Measurements from ENCODE around the gene ITPKA. TPM values are rescaled to one million over a fixed set of nuclear protein-coding genes. Genes with fewer than 3 reads are reported as not detected.

Gene ITPKA
- total and polyA plus RNA-seq, 9 donors: 0.29 to 1.9 (median 0.49) TPM

DNA sequence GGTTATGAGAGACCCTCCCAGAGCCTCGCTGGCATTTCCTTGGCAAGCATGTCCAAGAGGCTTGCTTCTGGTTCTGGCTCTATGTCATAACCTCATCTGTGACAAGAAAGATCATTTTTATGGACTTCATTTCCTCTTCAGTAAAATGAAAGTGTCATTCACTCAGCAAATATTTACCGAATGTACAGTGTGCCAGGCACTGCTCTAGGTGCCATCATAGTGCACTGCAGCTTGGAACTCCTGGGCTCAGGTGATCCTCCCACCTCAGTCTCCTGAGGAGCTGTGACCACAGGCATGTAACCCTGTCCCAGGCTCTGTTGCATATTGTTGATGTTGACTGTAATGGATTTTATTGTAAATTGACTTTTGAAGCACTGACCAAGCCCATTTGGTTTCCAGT lies 18.7 kb upstream of the ITPKA start:
- Histone ChIP-seq H3K9me3 (replicated peaks; ENCODE audit: control insufficient read depth, low read depth, low read length) (no peaks in the 10 kb centered on the region), H3K4me1 (ENCODE audit: control insufficient read depth, insufficient read depth, low read length) (no peaks in the 10 kb centered on the region), H3K4me3 (ENCODE audit: low read length) (no peak overlapping the region), H3K36me3 (ENCODE audit: control insufficient read depth, insufficient read depth, low read length) (peaks cover 76% of the 10 kb centered on the region), H3K27me3 (ENCODE audit: control insufficient read depth, insufficient read depth, low read length) (no peaks in the 10 kb centered on the region), H3K27ac (ENCODE audit: low read length) (no peak overlapping the region)
- no peak for DNase-seq
- WGBS (ENCODE audit: insufficient coverage): 100% methylated on average over 1 of the region's 2 CpGs

DNA sequence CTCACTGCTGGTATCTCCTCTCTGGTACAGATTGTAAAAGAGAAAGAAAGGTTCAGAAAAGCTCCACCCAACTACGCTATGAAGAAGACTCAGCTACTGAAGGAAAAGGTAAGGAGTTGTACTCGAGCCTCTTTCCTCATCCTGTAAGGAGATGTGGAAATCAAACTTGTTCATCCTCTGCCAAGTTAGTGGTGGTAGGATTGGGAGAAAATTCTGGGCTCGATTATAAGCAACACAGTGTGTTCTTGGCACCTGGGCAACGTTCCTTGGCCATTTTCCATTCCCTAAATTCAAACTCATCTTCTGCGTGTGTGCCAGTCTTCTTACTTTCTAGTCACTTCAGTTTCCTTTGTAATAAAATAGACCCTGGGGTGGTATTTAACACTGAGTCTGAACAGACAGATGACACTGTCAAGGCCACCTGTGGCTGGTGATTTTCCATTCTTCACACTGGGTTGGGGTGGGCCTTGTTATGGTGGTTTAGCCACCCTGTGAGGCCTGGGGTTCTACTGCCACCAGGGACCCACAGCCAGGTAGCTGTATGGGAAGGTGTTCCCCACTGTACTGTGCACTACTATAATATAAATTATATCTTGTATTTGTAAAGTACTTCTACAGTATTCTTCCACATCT lies 17.1 kb upstream of the ITPKA start:
- Histone ChIP-seq H3K4me1 (ENCODE audit: control insufficient read depth, insufficient read depth, low read length) (no peaks in the 10 kb centered on the region), H3K27ac (ENCODE audit: low read length) (no peak overlapping the region), H3K27me3 (ENCODE audit: control insufficient read depth, insufficient read depth, low read length) (no peaks in the 10 kb centered on the region), H3K9me3 (replicated peaks; ENCODE audit: control insufficient read depth, low read depth, low read length) (no peaks in the 10 kb centered on the region), H3K36me3 (ENCODE audit: control insufficient read depth, insufficient read depth, low read length) (peaks cover 77% of the 10 kb centered on the region), H3K4me3 (ENCODE audit: low read length) (no peak overlapping the region)
- no peak for DNase-seq
- 75% methylated on average over 1 of the region's 5 CpGs for WGBS (ENCODE audit: insufficient coverage)

DNA sequence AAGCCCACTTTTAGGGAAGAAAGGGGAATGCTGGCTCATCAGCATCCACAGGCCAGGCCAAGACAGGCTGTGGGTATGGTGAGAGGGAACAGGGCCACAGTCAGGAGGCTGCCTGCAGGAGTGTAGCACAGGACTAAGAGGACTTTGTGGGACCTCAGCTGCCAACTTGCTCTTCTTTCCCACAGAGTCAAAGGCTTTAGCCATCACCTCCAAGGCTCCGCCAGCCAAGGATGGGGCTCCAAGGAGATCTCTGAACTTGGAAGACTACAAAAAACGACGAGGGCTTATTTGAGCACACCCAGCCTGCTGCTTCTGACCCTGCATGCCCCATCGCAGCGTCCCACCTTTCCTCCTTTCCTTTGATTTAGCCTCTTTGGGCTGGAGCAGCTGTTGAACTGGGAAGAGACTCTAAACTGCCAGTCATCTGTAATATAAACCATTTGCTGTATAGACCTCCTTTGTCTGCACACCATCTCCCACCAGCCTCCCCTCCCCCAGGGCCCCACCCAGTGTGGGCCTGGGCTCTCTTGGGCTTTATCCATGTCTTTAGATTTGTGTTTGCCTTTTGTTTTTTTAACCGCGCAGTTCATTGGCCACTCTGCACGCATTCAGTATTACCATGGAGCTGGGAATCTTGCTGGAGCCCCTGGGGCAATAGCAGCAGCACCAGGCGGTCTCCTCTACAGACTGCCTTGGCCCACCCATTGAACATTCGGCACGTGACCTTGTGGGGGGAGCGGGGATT lies 13.1 kb upstream of the ITPKA start:
- no peaks in the 10 kb centered on the region for H3K4me1 ChIP-seq (ENCODE audit: control insufficient read depth, insufficient read depth, low read length)
- H3K36me3 ChIP-seq (ENCODE audit: control insufficient read depth, insufficient read depth, low read length): peaks cover 73% of the 10 kb centered on the region
- WGBS (ENCODE audit: insufficient coverage): 84% methylated on average over 6 of the region's 12 CpGs
- H3K4me3 ChIP-seq (ENCODE audit: low read length): no peak overlapping the region
- H3K9me3 ChIP-seq (replicated peaks; ENCODE audit: control insufficient read depth, low read depth, low read length): no peaks in the 10 kb centered on the region
- no peak overlapping the region for H3K27ac ChIP-seq (ENCODE audit: low read length)
- no peaks in the 10 kb centered on the region for H3K27me3 ChIP-seq (ENCODE audit: control insufficient read depth, insufficient read depth, low read length)
- no peak for DNase-seq

DNA sequence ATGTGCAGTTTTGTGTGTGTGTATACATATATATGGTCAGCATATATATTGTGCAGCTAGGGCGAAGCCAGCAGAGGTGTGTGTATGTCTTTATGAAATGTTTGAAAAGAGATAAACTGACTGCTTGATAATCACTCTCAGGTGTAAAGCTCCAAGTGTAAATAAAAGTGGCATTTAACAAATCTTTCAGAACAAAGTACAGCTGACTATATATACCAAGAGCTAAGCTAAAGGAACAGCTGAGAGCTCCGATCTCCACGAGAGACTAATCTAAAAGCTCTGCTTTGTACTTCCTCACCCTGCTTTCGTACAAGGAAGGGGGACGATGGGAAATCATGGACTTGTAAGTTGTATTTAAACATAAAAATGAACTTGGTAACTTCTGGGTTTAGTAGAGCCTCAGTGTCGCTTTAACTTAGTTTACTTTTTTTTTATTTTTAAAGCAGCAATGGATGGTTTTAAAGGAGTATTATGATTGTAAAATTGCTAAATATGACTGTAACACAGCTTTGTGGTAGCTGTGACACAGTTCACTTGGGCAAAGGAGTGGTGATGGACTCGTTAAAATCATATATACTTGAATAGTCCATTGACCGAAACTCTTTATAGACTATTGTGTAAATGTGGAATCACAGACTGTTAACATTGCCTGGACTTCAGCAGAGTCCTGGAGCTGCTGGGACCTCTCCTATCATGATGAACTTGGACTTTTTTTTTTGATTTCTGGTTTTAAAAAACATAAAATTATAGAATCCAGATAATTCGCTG lies 11.4 kb upstream of the ITPKA start:
- Histone ChIP-seq H3K27me3 (ENCODE audit: control insufficient read depth, insufficient read depth, low read length) (no peaks in the 10 kb centered on the region), H3K4me3 (ENCODE audit: low read length) (no peak overlapping the region), H3K4me1 (ENCODE audit: control insufficient read depth, insufficient read depth, low read length) (no peaks in the 10 kb centered on the region), H3K27ac (ENCODE audit: low read length) (no peak overlapping the region), H3K36me3 (ENCODE audit: control insufficient read depth, insufficient read depth, low read length) (peaks cover 58% of the 10 kb centered on the region), H3K9me3 (replicated peaks; ENCODE audit: control insufficient read depth, low read depth, low read length) (no peaks in the 10 kb centered on the region)
- 93% methylated on average over 2 of the region's 9 CpGs for WGBS (ENCODE audit: insufficient coverage)
- no peak for DNase-seq

DNA sequence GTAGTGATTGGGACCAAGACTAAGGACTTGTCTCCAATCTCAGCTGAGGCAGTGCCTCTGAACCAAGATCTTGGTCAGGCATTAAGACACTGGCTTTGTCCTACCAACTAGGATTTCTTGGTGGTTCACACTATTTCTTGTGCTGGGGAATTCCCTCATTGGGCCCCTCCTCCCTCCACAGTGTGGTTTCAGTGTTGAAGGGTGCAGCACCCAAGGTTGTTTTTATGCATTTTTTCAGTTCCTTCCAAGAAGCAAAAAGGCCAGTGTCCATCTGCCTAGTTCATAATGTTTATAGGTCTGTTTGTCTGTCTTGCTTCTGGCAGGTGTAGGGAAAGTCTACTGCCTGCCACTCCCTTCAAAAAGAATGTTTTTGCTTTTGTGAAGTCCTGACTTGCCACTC lies 10.6 kb upstream of the ITPKA start:
- H3K9me3 ChIP-seq (replicated peaks; ENCODE audit: control insufficient read depth, low read depth, low read length): no peaks in the 10 kb centered on the region
- H3K4me3 ChIP-seq (ENCODE audit: low read length): no peak overlapping the region
- H3K36me3 ChIP-seq (ENCODE audit: control insufficient read depth, insufficient read depth, low read length): peaks cover 52% of the 10 kb centered on the region
- no peaks in the 10 kb centered on the region for H3K4me1 ChIP-seq (ENCODE audit: control insufficient read depth, insufficient read depth, low read length)
- H3K27ac ChIP-seq (ENCODE audit: low read length): no peak overlapping the region
- no peak for DNase-seq
- no peaks in the 10 kb centered on the region for H3K27me3 ChIP-seq (ENCODE audit: control insufficient read depth, insufficient read depth, low read length)

DNA sequence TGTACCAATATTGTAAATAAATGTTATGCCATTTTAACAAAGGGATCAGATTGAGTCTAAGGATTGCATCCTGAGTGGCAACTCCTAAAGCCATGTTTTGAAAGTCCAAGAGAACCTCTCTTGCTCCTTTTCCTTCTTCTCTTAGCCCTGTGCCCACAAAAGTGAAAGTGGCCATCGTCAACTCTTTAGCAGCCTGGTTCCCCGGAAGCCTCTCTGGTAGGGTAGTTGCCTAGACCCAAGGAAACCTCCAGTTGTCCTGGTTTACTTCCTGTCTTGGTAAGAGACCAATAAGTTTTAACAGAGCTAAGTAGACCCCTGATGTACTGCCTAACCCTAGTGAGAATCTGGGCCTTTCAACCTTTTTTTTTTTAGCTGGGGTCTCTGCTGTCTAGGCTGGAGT lies 10.2 kb upstream of the ITPKA start:
- Histone ChIP-seq H3K4me1 (ENCODE audit: control insufficient read depth, insufficient read depth, low read length) (no peaks in the 10 kb centered on the region), H3K27ac (ENCODE audit: low read length) (no peak overlapping the region), H3K9me3 (replicated peaks; ENCODE audit: control insufficient read depth, low read depth, low read length) (no peaks in the 10 kb centered on the region), H3K4me3 (ENCODE audit: low read length) (no peak overlapping the region), H3K36me3 (ENCODE audit: control insufficient read depth, insufficient read depth, low read length) (peaks cover 49% of the 10 kb centered on the region), H3K27me3 (ENCODE audit: control insufficient read depth, insufficient read depth, low read length) (no peaks in the 10 kb centered on the region)
- 83% methylated on average over 1 of the region's 2 CpGs for WGBS (ENCODE audit: insufficient coverage)
- DNase-seq: no peak

DNA sequence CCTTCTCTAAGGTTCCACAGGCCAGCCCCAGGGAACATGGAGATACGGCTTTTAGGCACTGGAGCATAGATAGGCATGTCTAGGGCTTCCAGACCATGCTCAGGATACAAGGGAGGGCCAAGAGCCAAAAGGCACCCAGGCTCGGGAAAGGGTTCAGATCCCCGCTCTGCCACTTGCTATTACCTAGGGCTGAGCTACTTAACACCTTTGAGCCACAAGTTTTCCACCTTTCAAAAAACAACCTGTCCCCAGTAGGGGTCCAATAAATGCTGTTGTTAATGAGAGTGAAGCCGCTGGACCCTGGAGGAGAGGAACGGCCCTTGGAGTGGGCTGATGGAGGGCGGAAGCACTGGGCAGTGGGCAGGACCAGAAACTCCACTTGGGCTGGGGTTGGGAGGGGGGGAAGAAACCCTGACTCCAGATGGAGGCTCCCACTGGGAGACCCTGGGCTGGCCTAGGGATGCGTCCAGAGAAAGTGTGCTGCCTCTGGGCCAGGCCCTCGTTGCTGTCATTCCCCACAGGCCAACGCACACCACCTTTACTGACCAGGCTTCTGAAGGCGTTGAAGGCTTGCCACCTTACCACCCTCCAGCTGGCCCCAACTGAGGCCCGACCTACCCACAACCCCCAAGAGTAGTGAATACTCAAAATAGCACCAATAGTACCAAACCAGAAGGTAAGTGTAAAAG lies 8.6 kb upstream of the ITPKA start:
- WGBS (ENCODE audit: insufficient coverage): 36% methylated on average over 7 of the region's 11 CpGs
- Histone ChIP-seq H3K27ac (ENCODE audit: low read length) (no peak overlapping the region), H3K9me3 (replicated peaks; ENCODE audit: control insufficient read depth, low read depth, low read length) (no peaks in the 10 kb centered on the region), H3K36me3 (ENCODE audit: control insufficient read depth, insufficient read depth, low read length) (peaks cover 33% of the 10 kb centered on the region), H3K4me1 (ENCODE audit: control insufficient read depth, insufficient read depth, low read length) (no peaks in the 10 kb centered on the region), H3K27me3 (ENCODE audit: control insufficient read depth, insufficient read depth, low read length) (no peaks in the 10 kb centered on the region), H3K4me3 (ENCODE audit: low read length) (no peak overlapping the region)
- no peak for DNase-seq

DNA sequence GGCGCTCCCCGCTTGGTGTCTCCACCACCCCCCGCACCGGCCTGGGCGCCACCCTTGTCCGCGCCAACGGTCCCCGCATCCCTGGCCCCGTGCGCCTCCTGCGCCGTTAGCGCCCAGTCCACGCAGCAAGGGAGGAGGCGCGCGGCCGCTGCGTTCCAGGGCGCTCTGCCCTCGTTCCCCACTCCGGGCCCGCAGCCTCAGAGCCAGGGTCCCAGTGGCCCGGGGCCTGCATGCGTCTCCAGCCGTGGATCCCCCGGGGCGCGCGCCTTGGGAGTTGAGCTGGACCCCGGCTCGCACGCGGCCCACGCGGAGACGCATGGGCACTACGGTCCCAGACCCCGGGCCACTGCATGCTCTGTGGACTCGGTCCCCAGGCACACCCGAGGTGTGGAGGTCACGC lies 7.4 kb upstream of the ITPKA start:
- Histone ChIP-seq H3K4me1 (ENCODE audit: control insufficient read depth, insufficient read depth, low read length) (no peaks in the 10 kb centered on the region), H3K27me3 (ENCODE audit: control insufficient read depth, insufficient read depth, low read length) (peaks cover 6% of the 10 kb centered on the region), H3K27ac (ENCODE audit: low read length) (no peak overlapping the region), H3K4me3 (ENCODE audit: low read length) (no peak overlapping the region), H3K36me3 (ENCODE audit: control insufficient read depth, insufficient read depth, low read length) (peaks cover 22% of the 10 kb centered on the region), H3K9me3 (replicated peaks; ENCODE audit: control insufficient read depth, low read depth, low read length) (no peaks in the 10 kb centered on the region)
- no peak for DNase-seq
- 77% methylated on average over 42 of the region's 43 CpGs for WGBS (ENCODE audit: insufficient coverage)

DNA sequence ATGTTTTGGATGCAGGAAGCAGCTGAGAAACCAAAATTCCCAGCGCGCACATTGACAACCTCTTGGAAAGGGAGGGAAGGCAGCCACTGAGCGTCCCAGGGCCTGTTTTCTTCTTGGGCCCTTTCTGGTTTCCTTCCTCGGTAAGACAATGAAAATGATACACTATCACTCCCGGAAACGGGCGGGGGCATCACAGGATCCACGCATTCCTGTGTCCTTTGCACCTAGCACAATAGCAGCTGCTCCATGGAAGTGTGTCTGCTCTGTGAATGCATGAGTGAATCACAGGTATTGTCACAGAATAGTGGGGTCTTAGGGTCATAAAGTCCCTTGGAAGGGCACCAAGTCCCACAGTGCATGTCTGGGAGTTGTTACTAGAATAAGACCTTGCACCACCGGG lies 6.3 kb upstream of the ITPKA start:
- Histone ChIP-seq H3K27ac (ENCODE audit: low read length) (no peak overlapping the region), H3K4me1 (ENCODE audit: control insufficient read depth, insufficient read depth, low read length) (peaks cover 3% of the 10 kb centered on the region), H3K4me3 (ENCODE audit: low read length) (no peak overlapping the region), H3K36me3 (ENCODE audit: control insufficient read depth, insufficient read depth, low read length) (peaks cover 11% of the 10 kb centered on the region), H3K9me3 (replicated peaks; ENCODE audit: control insufficient read depth, low read depth, low read length) (no peaks in the 10 kb centered on the region), H3K27me3 (ENCODE audit: control insufficient read depth, insufficient read depth, low read length) (peaks cover 15% of the 10 kb centered on the region)
- WGBS (ENCODE audit: insufficient coverage): 91% methylated on average over 6 of the region's 9 CpGs
- DNase-seq: no peak

DNA sequence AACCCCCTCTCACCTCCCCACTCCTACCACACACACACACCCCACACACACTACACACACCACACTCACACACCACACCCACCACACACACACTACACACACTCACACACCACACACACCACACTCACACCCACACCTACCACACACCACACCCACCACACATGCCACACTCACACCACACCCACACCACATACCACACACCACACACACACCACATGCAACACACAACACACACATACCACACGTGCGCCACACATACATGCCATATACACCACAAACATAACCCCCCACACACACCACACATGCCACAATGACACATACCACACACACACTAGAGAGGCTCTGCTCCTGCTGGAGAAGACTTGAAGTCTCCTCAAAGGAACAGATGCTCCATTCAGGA lies 5.9 kb upstream of the ITPKA start:
- Histone ChIP-seq H3K36me3 (ENCODE audit: control insufficient read depth, insufficient read depth, low read length) (peaks cover 6% of the 10 kb centered on the region), H3K4me1 (ENCODE audit: control insufficient read depth, insufficient read depth, low read length) (peaks cover 7% of the 10 kb centered on the region), H3K4me3 (ENCODE audit: low read length) (no peak overlapping the region), H3K9me3 (replicated peaks; ENCODE audit: control insufficient read depth, low read depth, low read length) (no peaks in the 10 kb centered on the region), H3K27ac (ENCODE audit: low read length) (no peak overlapping the region), H3K27me3 (ENCODE audit: control insufficient read depth, insufficient read depth, low read length) (peaks cover 19% of the 10 kb centered on the region)
- no peak for DNase-seq
- 81% methylated on average over 2 of the region's 2 CpGs for WGBS (ENCODE audit: insufficient coverage)

All from muscle of leg (tissue), 11 donors.